Smooth muscle cell (in vitro differentiated cells): ENCODE results near the gene RPL34. TPM values are rescaled to one million over a fixed set of nuclear protein-coding genes. Genes with fewer than 3 reads are reported as not detected.
A peak's percentile ranks its signal among the peaks of the same experiment; 100 is the strongest.
"Not testable (repeated sequence)": the region's sequence is repeated elsewhere in the genome, so short reads cannot be mapped to it uniquely, and the experiment has no call there.

Source experiments
- DNase-seq: peaks from one replicate; lab custom pipeline; 2025; ENCODE audit not compliant: unreplicated experiment; lab: John Stamatoyannopoulos, UW
- H2AFZ ChIP-seq: fragments of 200-600 bp; sonication (generic); 2 replicates; pipeline ENCODE4 v1.6.0; 2016; ENCODE audit warnings: antibody characterized with exemption, low read depth, mild to moderate bottlenecking
- H3F3A ChIP-seq: fragments of 200-600 bp; sonication (generic); 2 replicates; pipeline ENCODE4 v1.6.0; 2017; ENCODE audit warnings: antibody characterized with exemption, low read depth
- H3K27ac ChIP-seq: fragments of 200-600 bp; sonication (generic); 2 replicates; pipeline ENCODE4 v1.5.1; 2016; ENCODE audit warnings: low read depth, mild to moderate bottlenecking
- H3K27me3 ChIP-seq: fragments of 200-600 bp; sonication (generic); 2 replicates; pipeline ENCODE4 v1.6.1; 2016; ENCODE audit warnings: low read depth, mild to moderate bottlenecking
- H3K36me3 ChIP-seq: fragments of 200-600 bp; sonication (generic); 2 replicates; pipeline ENCODE4 v1.5.1; 2016; ENCODE audit warnings: low read depth
- H3K4me1 ChIP-seq: fragments of 200-600 bp; sonication (generic); 2 replicates; pipeline ENCODE4 v1.5.1; 2016; ENCODE audit warnings: low read depth
- H3K4me2 ChIP-seq: fragments of 200-600 bp; sonication (generic); 2 replicates; pipeline ENCODE4 v1.6.0; 2016; ENCODE audit warnings: mild to moderate bottlenecking
- H3K4me3 ChIP-seq: fragments of 200-600 bp; sonication (generic); 2 replicates; pipeline ENCODE4 v1.5.1; 2016; ENCODE audit warnings: mild to moderate bottlenecking
- H3K79me2 ChIP-seq: fragments of 200-600 bp; sonication (generic); 2 replicates; pipeline ENCODE4 v1.6.0; 2016; ENCODE audit warnings: low read depth, mild to moderate bottlenecking
- H3K9ac ChIP-seq: fragments of 200-600 bp; sonication (generic); 2 replicates; pipeline ENCODE4 v1.6.0; 2016; ENCODE audit warnings: low read depth
- H3K9me3 ChIP-seq: fragments of 200-600 bp; sonication (generic); replicated peaks from 2 replicates; pipeline ENCODE4 v1.5.1; 2016; ENCODE audit warnings: low read depth
- H4K20me1 ChIP-seq: fragments of 200-600 bp; sonication (generic); 2 replicates; pipeline ENCODE4 v1.6.0; 2016; ENCODE audit warnings: low read depth
- CTCF ChIP-seq: fragments of 200-600 bp; sonication (generic); IDR thresholded peaks from 2 replicates; pipeline ENCODE4 v1.5.1; 2017; ENCODE audit warnings: borderline replicate concordance, mild to moderate bottlenecking, antibody characterized with exemption; ENCODE audit not compliant: insufficient read depth, poor library complexity, severe bottlenecking
- WGBS: methylation state at CpG from one replicate; pipeline ENCODE4 v1.1.7; 2016; ENCODE audit warnings: low lambda C conversion rate; 5-methylcytosine and 5-hydroxymethylcytosine counted together
- polyA plus RNA-seq: library from polyadenylated mRNA; unstranded; fragments of >200 nt; fragmentation: Nextera tagmentation; extraction: Ambion mirVana; gene quantifications from 2 replicates; pipeline ENCODE4 v1.2.1, GENCODE V29; 2016
- total RNA-seq: library from RNA; depleted of rRNA; stranded (reverse); fragments of >200 nt; gene quantifications from 2 replicates; pipeline ENCODE4 v1.2.3, GENCODE V29; 2014

The RPL34 gene
- total and polyA plus RNA-seq, 2 experiments from 2014 or later = 695 to 1,362 TPM

GRCh38 chr4:108590776-108591175 lies 29.6 kb upstream of the RPL34 start:
- Histone ChIP-seq H4K20me1 (no peaks in the 10 kb centered on the region), H3K27ac (no peak overlapping the region), H3K9ac (no peak overlapping the region), H3K36me3 (no peaks in the 10 kb centered on the region), H3K4me2 (no peak overlapping the region), H3K4me3 (no peak overlapping the region), H3K9me3 (no peaks in the 10 kb centered on the region), H2AFZ (no peak overlapping the region), H3F3A (no peaks in the 10 kb centered on the region), H3K27me3 (no peaks in the 10 kb centered on the region), H3K4me1 (no peaks in the 10 kb centered on the region), H3K79me2 (no peaks in the 10 kb centered on the region)
- DNase-seq = no peak
- 84% methylated on average over 1 of the region's 1 CpG for WGBS
- no peak for TF ChIP-seq CTCF

GRCh38 chr4:108592674-108592986 lies 27.7 kb upstream of the RPL34 start:
- Histone ChIP-seq H3K79me2 (no peaks in the 10 kb centered on the region), H2AFZ (no peak overlapping the region), H3K27ac (peak overlapping the region; percentile 42), H3K9me3 (no peaks in the 10 kb centered on the region), H3F3A (peaks cover 7% of the 10 kb centered on the region), H3K4me3 (no peak overlapping the region), H3K36me3 (no peaks in the 10 kb centered on the region), H4K20me1 (no peaks in the 10 kb centered on the region), H3K4me1 (no peaks in the 10 kb centered on the region), H3K9ac (no peak overlapping the region), H3K27me3 (no peaks in the 10 kb centered on the region), H3K4me2 (no peak overlapping the region)
- 39% methylated on average over 2 of the region's 2 CpGs for WGBS
- TF ChIP-seq CTCF = no peak
- DNase-seq = no peak

GRCh38 chr4:108594296-108594695 lies 26.1 kb upstream of the RPL34 start:
- H3K4me1 ChIP-seq, DNase-seq, H2AFZ ChIP-seq, H3K4me3 ChIP-seq, H3K27me3 ChIP-seq, H3K36me3 ChIP-seq, H3K4me2 ChIP-seq, H3K9ac ChIP-seq, H3K9me3 ChIP-seq, H3F3A ChIP-seq, H3K27ac ChIP-seq, H3K79me2 ChIP-seq, H4K20me1 ChIP-seq: not testable (repeated sequence)
- 91% methylated on average over 9 of the region's 21 CpGs for WGBS

GRCh38 chr4:108596344-108596743 lies 24.0 kb upstream of the RPL34 start:
- Histone ChIP-seq H3K9ac (no peak overlapping the region), H3K9me3 (no peaks in the 10 kb centered on the region), H4K20me1 (no peaks in the 10 kb centered on the region), H3K27me3 (no peaks in the 10 kb centered on the region), H3K36me3 (no peaks in the 10 kb centered on the region), H3K27ac (peak overlapping the region; percentile 65), H2AFZ (no peak overlapping the region), H3K4me3 (no peak overlapping the region), H3K79me2 (no peaks in the 10 kb centered on the region), H3F3A (peaks cover 7% of the 10 kb centered on the region), H3K4me2 (no peak overlapping the region), H3K4me1 (no peaks in the 10 kb centered on the region)
- no peak for TF ChIP-seq CTCF
- 54% methylated on average over 1 of the region's 1 CpG for WGBS
- no peak for DNase-seq
